ENCODE measurements around the gene ZNF484.
"Not testable (repeated sequence)": the region's sequence is repeated elsewhere in the genome, so short reads cannot be mapped to it uniquely, and the experiment has no call there.

The ZNF484 gene

DNA sequence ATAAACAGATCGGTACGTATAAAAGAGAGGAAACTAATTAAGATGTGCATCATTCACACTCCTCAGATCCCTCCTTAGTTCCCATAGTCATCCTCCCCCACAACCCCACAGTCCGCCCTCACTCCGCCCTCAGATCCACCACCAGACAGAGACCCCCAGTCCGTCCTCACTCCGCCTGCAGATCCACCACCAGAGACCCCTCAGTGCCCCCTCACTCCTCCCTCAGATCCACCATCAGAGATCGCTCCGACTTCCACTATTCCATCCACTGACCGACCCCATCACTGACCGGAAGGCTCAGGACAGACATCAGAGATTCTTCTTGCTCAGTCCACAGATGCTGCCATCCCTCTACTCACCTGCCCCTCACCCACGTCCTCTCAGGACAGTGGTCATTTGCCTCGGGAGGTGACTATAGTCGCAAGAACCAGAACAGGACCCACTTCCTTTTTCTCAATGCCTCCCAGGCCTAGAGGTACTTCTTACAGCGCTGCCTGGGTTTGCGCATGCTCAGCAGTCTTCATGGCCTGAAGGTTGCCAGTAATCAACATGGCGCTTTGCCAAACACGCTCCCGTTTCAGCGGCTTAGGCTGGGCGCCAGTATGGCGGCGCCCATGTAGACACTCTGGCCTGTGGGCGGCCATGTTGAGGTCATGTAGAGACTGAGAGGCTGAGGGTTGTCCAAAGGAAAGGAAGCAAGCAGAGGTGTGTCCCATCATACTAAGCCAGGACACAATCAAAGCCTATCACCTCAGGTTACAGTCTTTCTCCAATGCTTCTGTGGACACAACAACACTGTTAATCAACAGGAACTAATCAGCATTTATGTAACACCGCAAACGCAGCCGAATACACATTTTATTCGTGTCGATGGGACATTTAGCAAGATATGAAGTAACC is at the start of gene ZNF484:
Gene ZNF484 (minus strand): TSS at position 508 of the 900 bp plus-strand sequence. CDS start 3,009 bp downstream, outside the sequence.
- Histone ChIP-seq H3K36me3 (ENCODE audit: control insufficient read depth, insufficient read depth, low read length) (no peaks in the 10 kb centered on the region), H3K9ac (ENCODE audit: low read length) (peak within 1 kb of the TSS; percentile 81), H3K27ac (ENCODE audit: low read depth, low read length) (peak within 1 kb of the TSS; percentile 88), H3K4me1 (ENCODE audit: control insufficient read depth, insufficient read depth, low read length) (no peaks in the 10 kb centered on the region), H3K4me3 (ENCODE audit: low read length) (peak within 1 kb of the TSS; percentile 96), H3K27me3 (ENCODE audit: control insufficient read depth, insufficient read depth, low read length) (no peaks in the 10 kb centered on the region)

DNA sequence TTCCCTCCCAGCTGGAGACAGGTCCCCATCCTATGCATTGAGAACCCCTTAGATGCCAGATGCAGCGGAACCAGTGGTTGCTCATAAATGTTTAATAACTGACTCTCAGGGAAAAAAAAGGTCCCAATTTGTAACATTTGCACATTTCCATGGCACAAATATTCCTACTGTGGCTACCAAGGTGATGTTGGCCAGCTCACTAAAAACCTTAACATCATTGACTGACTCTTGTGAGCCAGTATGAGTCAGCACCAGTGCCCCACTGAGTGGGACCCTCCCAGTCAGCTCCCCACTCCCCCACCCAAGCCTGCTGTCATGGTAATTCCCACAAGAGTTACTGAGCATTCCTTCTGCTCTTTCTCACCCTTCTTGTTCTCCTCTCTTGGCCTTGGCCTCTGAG is 42.6 kb upstream of the ZNF484 start:
- H3K4me1 ChIP-seq (ENCODE audit: control insufficient read depth, insufficient read depth, low read length): no peaks in the 10 kb centered on the region
- H3K27me3 ChIP-seq (ENCODE audit: control insufficient read depth, insufficient read depth, low read length): no peaks in the 10 kb centered on the region
- H3K4me3 ChIP-seq (ENCODE audit: low read length): no peak overlapping the region
- no peaks in the 10 kb centered on the region for H3K36me3 ChIP-seq (ENCODE audit: control insufficient read depth, insufficient read depth, low read length)
- no peak overlapping the region for H3K27ac ChIP-seq (ENCODE audit: low read depth, low read length)
- H3K9ac ChIP-seq (ENCODE audit: low read length): no peak overlapping the region

DNA sequence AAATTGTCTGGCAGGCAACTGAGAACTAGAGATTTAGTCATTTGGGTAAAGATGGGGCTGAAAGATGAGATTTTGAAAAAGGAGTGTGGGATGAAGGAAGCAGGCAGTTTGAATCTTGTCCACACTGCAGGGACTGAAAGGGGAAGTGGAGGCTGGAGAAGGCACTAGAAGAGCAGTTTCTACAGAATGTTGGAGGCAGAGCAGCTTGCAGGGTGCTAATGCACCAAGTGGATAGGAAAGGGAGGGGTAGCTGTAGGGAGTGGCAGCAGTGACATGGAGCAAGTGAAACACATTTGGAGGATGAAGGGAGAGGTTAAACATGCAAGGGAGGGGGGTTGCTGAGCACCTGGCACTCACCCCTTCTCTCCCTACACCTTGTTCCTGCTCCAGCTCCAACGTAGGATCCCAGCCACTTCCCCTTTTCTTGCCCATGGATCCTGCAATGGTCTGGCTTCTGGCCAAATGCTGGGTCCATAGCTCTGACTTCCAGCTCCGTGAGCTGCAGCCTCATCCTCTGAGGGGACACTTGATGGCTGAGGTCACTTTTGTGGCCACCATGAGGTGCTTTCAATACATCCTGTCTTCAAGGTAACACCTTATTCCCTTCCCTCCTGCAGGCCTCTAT is 39.5 kb upstream of the ZNF484 start:
- Histone ChIP-seq H3K4me1 (ENCODE audit: control insufficient read depth, insufficient read depth, low read length) (no peaks in the 10 kb centered on the region), H3K27me3 (ENCODE audit: control insufficient read depth, insufficient read depth, low read length) (no peaks in the 10 kb centered on the region), H3K36me3 (ENCODE audit: control insufficient read depth, insufficient read depth, low read length) (no peaks in the 10 kb centered on the region), H3K4me3 (ENCODE audit: low read length) (no peak overlapping the region), H3K9ac (ENCODE audit: low read length) (no peak overlapping the region), H3K27ac (ENCODE audit: low read depth, low read length) (no peak overlapping the region)

DNA sequence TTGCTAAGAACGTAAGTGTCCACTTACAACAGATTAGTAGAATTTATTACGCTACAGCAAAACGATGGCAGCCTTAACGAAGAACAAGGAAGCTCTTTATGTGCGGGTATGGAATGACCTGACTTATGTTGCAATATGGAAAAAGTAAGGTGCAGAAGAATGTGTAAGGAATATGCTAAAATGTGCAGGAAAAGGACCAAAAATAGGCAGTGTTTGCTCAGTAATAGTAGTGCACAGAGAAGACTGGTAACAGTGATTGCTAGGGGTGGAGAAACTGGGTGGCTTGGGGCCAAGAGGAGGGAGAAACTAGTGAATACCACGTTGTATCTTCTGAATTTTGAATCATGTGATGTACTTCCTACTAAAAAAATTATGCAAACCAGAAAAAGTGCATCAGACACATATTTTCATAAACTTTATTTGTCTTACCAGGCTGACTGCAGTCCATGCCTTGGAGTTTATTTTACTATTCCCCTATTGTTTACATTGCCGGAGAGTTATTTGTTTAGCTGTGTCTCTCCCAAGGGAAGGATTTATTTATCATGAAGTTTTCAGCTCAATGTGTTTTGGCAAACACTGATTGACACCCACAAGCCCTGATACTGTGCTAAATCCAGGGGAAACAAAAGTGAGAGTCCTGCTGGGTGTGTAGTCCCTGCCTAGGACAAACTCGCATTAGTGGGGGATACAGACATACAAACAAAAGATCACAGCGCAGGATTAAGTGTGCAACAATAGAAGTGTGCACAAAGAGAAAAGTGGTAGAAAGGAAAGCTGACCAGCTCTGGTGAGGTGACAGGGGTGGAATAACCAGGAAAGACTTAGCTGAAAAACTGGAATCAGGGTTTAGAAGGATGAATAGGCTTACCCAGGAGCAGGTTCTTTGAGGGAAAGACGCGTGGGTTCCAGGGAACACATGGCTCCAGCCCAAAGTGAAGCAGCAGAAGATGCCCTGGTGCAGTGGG is 34.0 kb upstream of the ZNF484 start:
- H3K27me3 ChIP-seq (ENCODE audit: control insufficient read depth, insufficient read depth, low read length): no peaks in the 10 kb centered on the region
- no peaks in the 10 kb centered on the region for H3K36me3 ChIP-seq (ENCODE audit: control insufficient read depth, insufficient read depth, low read length)
- no peak overlapping the region for H3K27ac ChIP-seq (ENCODE audit: low read depth, low read length)
- no peak overlapping the region for H3K4me3 ChIP-seq (ENCODE audit: low read length)
- H3K4me1 ChIP-seq (ENCODE audit: control insufficient read depth, insufficient read depth, low read length): no peaks in the 10 kb centered on the region
- H3K9ac ChIP-seq (ENCODE audit: low read length): no peak overlapping the region

DNA sequence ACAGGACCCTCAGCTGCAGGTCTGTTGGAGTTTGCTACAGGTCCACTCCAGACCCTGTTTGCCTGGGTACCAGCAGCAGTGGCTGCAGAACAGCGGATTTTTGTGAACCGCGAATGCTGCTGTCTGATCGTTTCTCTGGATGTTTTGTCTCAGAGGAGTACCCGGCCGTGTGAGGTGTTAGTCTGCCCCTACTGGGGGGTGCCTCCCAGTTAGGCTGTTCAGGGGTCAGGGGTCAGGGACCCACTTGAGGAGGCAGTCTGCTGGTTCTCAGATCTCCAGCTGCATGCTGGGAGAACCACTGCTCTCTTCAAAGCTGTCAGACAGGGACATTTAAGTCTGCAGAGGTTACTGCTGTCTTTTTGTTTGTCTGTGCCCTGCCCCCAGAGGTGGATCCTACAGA is 27.3 kb upstream of the ZNF484 start:
- not testable (repeated sequence) for H3K9ac ChIP-seq (ENCODE audit: low read length); H3K27me3 ChIP-seq (ENCODE audit: control insufficient read depth, insufficient read depth, low read length); H3K4me1 ChIP-seq (ENCODE audit: control insufficient read depth, insufficient read depth, low read length); H3K27ac ChIP-seq (ENCODE audit: low read depth, low read length); H3K4me3 ChIP-seq (ENCODE audit: low read length); H3K36me3 ChIP-seq (ENCODE audit: control insufficient read depth, insufficient read depth, low read length)

DNA sequence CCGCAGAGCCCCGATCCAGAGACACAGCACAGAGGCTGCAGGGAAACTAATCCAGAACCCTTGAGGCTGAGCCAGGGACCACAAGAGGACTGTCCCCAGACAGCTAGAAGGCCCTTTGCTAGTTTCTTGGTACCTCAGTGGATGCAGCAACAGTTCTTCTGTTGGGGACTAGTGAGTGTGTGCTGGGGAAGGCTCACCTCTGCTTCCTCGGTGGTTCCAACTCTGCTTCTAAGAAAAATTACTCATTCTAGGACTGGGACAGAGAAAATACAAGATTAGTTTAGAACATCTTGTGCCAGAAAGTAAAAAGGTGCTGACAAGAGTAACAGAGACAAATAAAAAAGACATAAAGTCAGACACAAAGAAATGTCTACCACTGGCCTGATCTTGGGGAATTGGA is 19.5 kb upstream of the ZNF484 start:
- Histone ChIP-seq H3K4me1 (ENCODE audit: control insufficient read depth, insufficient read depth, low read length) (no peaks in the 10 kb centered on the region), H3K27ac (ENCODE audit: low read depth, low read length) (no peak overlapping the region), H3K9ac (ENCODE audit: low read length) (no peak overlapping the region)

DNA sequence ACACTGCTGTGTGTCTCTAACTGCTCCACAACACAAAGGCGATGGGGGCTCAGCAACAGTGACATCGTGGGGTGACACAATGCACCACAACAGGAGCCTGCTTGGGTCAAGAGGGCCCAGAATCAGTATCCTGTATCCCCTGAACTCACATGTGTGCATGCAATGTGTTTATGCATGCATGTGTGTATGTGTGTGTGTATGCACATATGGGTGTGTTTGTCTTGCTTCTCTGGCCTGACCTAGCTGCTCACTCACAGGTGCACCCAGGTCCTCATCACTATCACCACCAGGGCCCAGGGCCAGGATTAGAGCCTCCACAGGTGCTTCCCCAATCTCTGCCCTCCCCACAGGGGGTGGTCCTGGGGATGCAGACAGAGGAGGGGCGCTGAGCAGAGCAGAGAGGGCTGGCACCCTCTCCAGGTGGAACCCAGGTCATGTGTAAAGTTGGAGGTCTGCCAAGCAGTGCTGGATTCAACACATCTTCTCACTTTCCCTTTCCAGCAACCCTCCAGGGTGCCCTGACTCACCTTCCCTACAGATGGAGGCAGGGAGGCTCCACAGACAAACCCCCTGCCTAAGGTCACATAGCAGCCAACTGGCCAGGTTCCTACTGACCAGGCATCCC is 18.1 kb upstream of the ZNF484 start:
- Histone ChIP-seq H3K4me1 (ENCODE audit: control insufficient read depth, insufficient read depth, low read length) (no peaks in the 10 kb centered on the region), H3K27me3 (ENCODE audit: control insufficient read depth, insufficient read depth, low read length) (no peaks in the 10 kb centered on the region), H3K9ac (ENCODE audit: low read length) (no peak overlapping the region), H3K36me3 (ENCODE audit: control insufficient read depth, insufficient read depth, low read length) (no peaks in the 10 kb centered on the region), H3K27ac (ENCODE audit: low read depth, low read length) (no peak overlapping the region), H3K4me3 (ENCODE audit: low read length) (no peak overlapping the region)

More for the DNA sequence above, 19.5 kb upstream of the ZNF484 start:
- no peak overlapping the region for H3K4me3 ChIP-seq (ENCODE audit: low read length)
- H3K27me3 ChIP-seq (ENCODE audit: control insufficient read depth, insufficient read depth, low read length): no peaks in the 10 kb centered on the region
- no peaks in the 10 kb centered on the region for H3K36me3 ChIP-seq (ENCODE audit: control insufficient read depth, insufficient read depth, low read length)

DNA sequence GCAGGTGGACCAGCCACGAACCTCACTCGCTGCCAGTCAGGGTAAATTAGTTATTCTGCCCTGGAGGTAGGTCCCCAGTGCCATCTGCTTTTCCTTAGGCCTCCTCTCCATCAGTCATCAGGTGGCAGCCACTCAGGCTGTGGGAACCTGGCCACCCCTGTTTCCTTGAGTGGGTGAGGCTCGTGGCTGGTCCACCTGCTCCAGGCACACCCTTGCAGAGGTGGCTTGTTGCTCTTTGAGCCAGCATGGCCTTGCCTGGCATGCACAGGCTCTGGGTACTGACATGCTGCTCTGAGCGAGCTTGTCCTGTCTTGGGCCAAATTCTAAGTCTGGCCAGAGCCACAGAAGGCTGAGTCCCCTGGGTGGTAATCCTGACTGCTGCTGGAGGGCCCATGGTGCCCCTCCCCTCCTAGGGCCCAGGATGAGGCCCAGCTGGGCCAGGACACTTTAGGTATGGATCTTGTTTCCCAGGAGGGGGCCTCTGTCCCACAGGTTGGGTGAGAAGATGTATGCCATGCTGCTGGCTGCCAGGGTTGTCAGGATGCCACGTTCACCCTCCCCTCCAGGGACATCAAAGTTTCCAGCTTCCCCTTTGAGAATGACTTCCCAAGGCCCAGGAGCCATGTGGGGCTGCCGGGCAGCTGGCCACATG is 17.0 kb upstream of the ZNF484 start:
- no peaks in the 10 kb centered on the region for H3K27me3 ChIP-seq (ENCODE audit: control insufficient read depth, insufficient read depth, low read length)
- H3K4me3 ChIP-seq (ENCODE audit: low read length): no peak overlapping the region

DNA sequence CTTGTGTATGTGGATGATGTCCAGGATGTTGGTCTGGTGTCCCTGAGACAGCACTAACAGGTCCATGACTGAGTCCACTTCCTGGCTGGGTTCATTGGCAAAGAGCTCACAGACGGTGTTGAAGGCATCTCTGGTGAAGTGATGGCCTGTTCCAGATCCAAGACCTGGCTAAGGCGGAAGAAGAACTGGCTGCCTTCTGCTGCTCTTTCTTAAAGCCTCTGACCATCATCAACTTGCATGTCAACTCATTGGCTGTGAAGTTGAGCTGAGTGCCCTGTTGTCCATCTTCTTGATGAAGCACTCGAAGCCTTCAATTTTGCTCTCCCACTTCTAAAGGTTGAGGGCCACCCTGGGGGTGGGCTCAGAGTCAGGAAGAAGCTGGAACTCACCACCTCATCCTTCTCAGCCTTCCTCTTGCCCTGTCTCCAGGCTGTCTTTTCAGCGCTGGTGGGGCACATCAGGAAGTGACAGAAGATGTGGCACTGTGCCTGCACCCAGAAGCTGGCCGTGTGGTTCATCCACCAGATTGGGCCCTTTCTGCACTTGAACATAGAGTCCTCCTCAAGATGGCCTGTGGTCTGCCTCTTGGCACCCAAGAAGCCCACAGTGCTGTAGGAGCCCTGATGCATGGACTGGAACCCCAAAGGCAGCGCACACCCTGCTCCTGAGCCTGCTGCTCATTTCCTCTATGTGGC is 16.2 kb upstream of the ZNF484 start:
- not testable (repeated sequence) for H3K27ac ChIP-seq (ENCODE audit: low read depth, low read length); H3K27me3 ChIP-seq (ENCODE audit: control insufficient read depth, insufficient read depth, low read length); H3K36me3 ChIP-seq (ENCODE audit: control insufficient read depth, insufficient read depth, low read length); H3K4me1 ChIP-seq (ENCODE audit: control insufficient read depth, insufficient read depth, low read length); H3K9ac ChIP-seq (ENCODE audit: low read length); H3K4me3 ChIP-seq (ENCODE audit: low read length)

More for the DNA sequence above, 17.0 kb upstream of the ZNF484 start:
- Histone ChIP-seq H3K4me1 (ENCODE audit: control insufficient read depth, insufficient read depth, low read length) (no peaks in the 10 kb centered on the region), H3K36me3 (ENCODE audit: control insufficient read depth, insufficient read depth, low read length) (no peaks in the 10 kb centered on the region), H3K27ac (ENCODE audit: low read depth, low read length) (no peak overlapping the region), H3K9ac (ENCODE audit: low read length) (no peak overlapping the region)

DNA sequence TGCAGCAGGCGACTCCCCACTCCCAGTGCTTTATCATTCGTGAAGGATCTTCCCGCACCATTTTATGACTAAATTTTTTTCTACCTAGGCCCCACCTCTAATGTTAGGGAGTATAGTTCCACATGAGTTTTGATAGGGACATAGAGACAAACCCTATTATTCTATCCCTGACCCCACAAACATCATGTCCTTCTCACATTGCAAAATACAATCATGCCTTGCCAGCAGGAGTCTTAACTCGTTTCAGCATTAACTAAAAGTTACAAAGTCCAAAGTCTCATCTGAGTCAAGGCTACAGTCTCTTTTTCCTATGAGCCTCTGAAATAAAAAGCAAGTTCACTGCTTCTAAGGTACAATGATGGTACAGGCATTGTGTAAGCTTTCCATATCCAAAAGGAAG is 14.4 kb upstream of the ZNF484 start:
- H3K4me3 ChIP-seq (ENCODE audit: low read length); H3K27me3 ChIP-seq (ENCODE audit: control insufficient read depth, insufficient read depth, low read length); H3K4me1 ChIP-seq (ENCODE audit: control insufficient read depth, insufficient read depth, low read length); H3K27ac ChIP-seq (ENCODE audit: low read depth, low read length); H3K9ac ChIP-seq (ENCODE audit: low read length); H3K36me3 ChIP-seq (ENCODE audit: control insufficient read depth, insufficient read depth, low read length): not testable (repeated sequence)

DNA sequence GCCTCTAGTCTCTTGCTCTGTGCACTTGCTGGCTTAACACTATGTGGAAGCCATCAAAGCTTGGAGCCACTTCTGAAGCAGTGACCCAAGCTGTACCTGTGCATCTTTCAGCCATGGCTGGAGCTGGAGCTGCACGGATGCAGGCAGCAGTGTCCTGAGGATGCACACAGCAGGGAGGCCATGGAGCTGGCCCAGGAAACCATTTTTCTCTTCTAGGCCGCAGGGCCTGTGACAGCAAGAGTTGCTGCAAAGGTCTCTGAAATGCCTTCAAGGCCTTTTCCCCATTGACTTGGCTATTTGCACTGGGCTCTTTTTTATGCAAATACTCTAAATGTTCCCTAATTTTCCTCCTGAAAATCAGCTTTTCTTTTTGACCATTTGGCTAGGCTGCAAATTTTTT is 12.9 kb upstream of the ZNF484 start:
- no peaks in the 10 kb centered on the region for H3K27me3 ChIP-seq (ENCODE audit: control insufficient read depth, insufficient read depth, low read length)

More for the DNA sequence above, 12.9 kb upstream of the ZNF484 start:
- no peaks in the 10 kb centered on the region for H3K4me1 ChIP-seq (ENCODE audit: control insufficient read depth, insufficient read depth, low read length)
- no peak overlapping the region for H3K4me3 ChIP-seq (ENCODE audit: low read length)
- H3K9ac ChIP-seq (ENCODE audit: low read length): no peak overlapping the region
- no peaks in the 10 kb centered on the region for H3K36me3 ChIP-seq (ENCODE audit: control insufficient read depth, insufficient read depth, low read length)
- H3K27ac ChIP-seq (ENCODE audit: low read depth, low read length): no peak overlapping the region

All from rectal smooth muscle tissue (tissue), 1 donor.